ENCODE measurements around the gene ADARB2. TPM values are rescaled to one million over a fixed set of nuclear protein-coding genes. Genes with fewer than 3 reads are reported as not detected.

Gene ADARB2
- total RNA-seq, 1 donor from 2014 or later = not detected

- intact Hi-C loops (cut with DNase I) = no loop called here
- peak in 1 of 2 donors; percentile 21 for DNase-seq (ENCODE audit: low spot score in 2 of 2)
Measured at GRCh38 chr10:1217237-1217587, 520.1 kb downstream of the ADARB2 start.

GRCh38 chr10:1216574-1217236 lies 520.6 kb downstream of the ADARB2 start:
- Histone ChIP-seq H3K9me3 (no peaks in the 10 kb centered on the region), H3K36me3 (no peaks in the 10 kb centered on the region), H3K4me3 (no peak overlapping the region), H3K27ac (no peak overlapping the region), H3K27me3 (no peaks in the 10 kb centered on the region), H3K4me1 (no peaks in the 10 kb centered on the region)
- intact Hi-C loops (cut with DNase I) = no loop called here
- peak in 1 of 2 donors; percentile 40 for DNase-seq (ENCODE audit: low spot score in 2 of 2)
- no peak for TF ChIP-seq CTCF (IDR thresholded peaks at IDR 0.05)

More at GRCh38 chr10:1217237-1217587, 520.1 kb downstream of the ADARB2 start:
- Histone ChIP-seq H3K4me3 (no peak overlapping the region), H3K27me3 (no peaks in the 10 kb centered on the region), H3K27ac (no peak overlapping the region), H3K4me1 (no peaks in the 10 kb centered on the region), H3K36me3 (no peaks in the 10 kb centered on the region), H3K9me3 (no peaks in the 10 kb centered on the region)
- no peak for TF ChIP-seq CTCF (IDR thresholded peaks at IDR 0.05)

GRCh38 chr10:1215862-1216573 lies 521.3 kb downstream of the ADARB2 start:
- Histone ChIP-seq H3K36me3 (no peaks in the 10 kb centered on the region), H3K27me3 (no peaks in the 10 kb centered on the region), H3K27ac (no peak overlapping the region), H3K4me3 (no peak overlapping the region), H3K4me1 (no peaks in the 10 kb centered on the region), H3K9me3 (no peaks in the 10 kb centered on the region)
- no peak for DNase-seq (ENCODE audit: low spot score in 2 of 2)
- no peak for TF ChIP-seq CTCF (IDR thresholded peaks at IDR 0.05)
- intact Hi-C loops (cut with DNase I) = no loop called here

GRCh38 chr10:1214882-1215540 lies 522.3 kb downstream of the ADARB2 start:
- H3K27me3 ChIP-seq = no peaks in the 10 kb centered on the region
- H3K4me1 ChIP-seq = no peaks in the 10 kb centered on the region
- no peak overlapping the region for H3K27ac ChIP-seq
- TF ChIP-seq CTCF (IDR thresholded peaks at IDR 0.05) = no peak
- no peaks in the 10 kb centered on the region for H3K36me3 ChIP-seq
- H3K4me3 ChIP-seq = no peak overlapping the region
- no peaks in the 10 kb centered on the region for H3K9me3 ChIP-seq
- intact Hi-C loops (cut with DNase I) = no loop called here
- no peak for DNase-seq (ENCODE audit: low spot score in 2 of 2)

GRCh38 chr10:1214071-1214675 lies 523.2 kb downstream of the ADARB2 start:
- no peak for DNase-seq (ENCODE audit: low spot score in 2 of 2)
- intact Hi-C loops (cut with DNase I) = no loop called here
- Histone ChIP-seq H3K9me3 (no peaks in the 10 kb centered on the region), H3K27ac (no peak overlapping the region), H3K27me3 (no peaks in the 10 kb centered on the region), H3K36me3 (no peaks in the 10 kb centered on the region), H3K4me3 (no peak overlapping the region), H3K4me1 (no peaks in the 10 kb centered on the region)
- TF ChIP-seq CTCF (IDR thresholded peaks at IDR 0.05) = no peak

Data from ascending aorta (tissue), 2 donors.